Astrocyte (in vitro differentiated cells and primary cell): ENCODE results near the gene ACTC1. TPM values are rescaled to one million over a fixed set of nuclear protein-coding genes. Genes with fewer than 3 reads are reported as not detected.
"Not testable (repeated sequence)": the region's sequence is repeated elsewhere in the genome, so short reads cannot be mapped to it uniquely, and the experiment has no call there.

Source experiments
- DNase-seq: peaks from one replicate; pipeline ENCODE4 v3.0.0-alpha.2; 2010; ENCODE audit warnings: low read depth
- FAIRE-seq: peaks from 2 replicates; lab custom pipeline; 2011; peaks lifted over from hg19 to GRCh38; lab: Jason Lieb, UNC
- H2AFZ ChIP-seq: 2 replicates; pipeline ENCODE4 v1.6.0; 2012; ENCODE audit warnings: low read depth, low read length, inconsistent platforms
- H3K27ac ChIP-seq: 2 replicates; pipeline ENCODE4 v1.5.1; 2011; ENCODE audit warnings: low read depth, low read length, inconsistent platforms
- H3K27me3 ChIP-seq: 2 replicates; pipeline ENCODE4 v1.6.0; 2011; ENCODE audit warnings: low read length, inconsistent platforms; ENCODE audit not compliant: insufficient read depth
- H3K36me3 ChIP-seq: 2 replicates; pipeline ENCODE4 v1.5.1; 2011; ENCODE audit warnings: low read length, inconsistent platforms; ENCODE audit not compliant: insufficient read depth
- H3K4me1 ChIP-seq: 2 replicates; pipeline ENCODE4 v1.5.1; 2011; ENCODE audit warnings: low read length, inconsistent platforms; ENCODE audit not compliant: insufficient read depth
- H3K4me2 ChIP-seq: 2 replicates; pipeline ENCODE4 v1.6.0; 2012; ENCODE audit warnings: low read length, inconsistent platforms
- H3K4me3 ChIP-seq: 2 replicates; pipeline ENCODE4 v1.5.1; 2011; ENCODE audit warnings: low read depth, mild to moderate bottlenecking, low read length, inconsistent platforms; ENCODE audit not compliant: insufficient read depth
- H3K79me2 ChIP-seq: 2 replicates; pipeline ENCODE4 v1.6.0; 2012; ENCODE audit warnings: mild to moderate bottlenecking, low read length, inconsistent platforms; ENCODE audit not compliant: insufficient read depth
- H3K9ac ChIP-seq: 2 replicates; pipeline ENCODE4 v1.6.0; 2012; ENCODE audit warnings: mild to moderate bottlenecking, low read length, inconsistent platforms
- H3K9me3 ChIP-seq: 2 replicates; pipeline ENCODE4 v1.5.1; 2012; ENCODE audit warnings: low read depth, mild to moderate bottlenecking, low read length, inconsistent platforms; ENCODE audit not compliant: insufficient read depth
- H4K20me1 ChIP-seq: 2 replicates; pipeline ENCODE4 v1.6.0; 2012; ENCODE audit warnings: low read length, inconsistent platforms; ENCODE audit not compliant: insufficient read depth
- H3K27ac Mint-ChIP-seq: one replicate; pipeline ENCODE4 v1.8.0; 2021; ENCODE audit warnings: mild to moderate bottlenecking, mixed read lengths; ENCODE audit not compliant: unreplicated experiment
- H3K27me3 Mint-ChIP-seq: one replicate; pipeline ENCODE4 v1.8.0; 2021; ENCODE audit warnings: low read depth, mixed read lengths; ENCODE audit not compliant: unreplicated experiment
- H3K36me3 Mint-ChIP-seq: one replicate; pipeline ENCODE4 v1.8.0; 2021; ENCODE audit warnings: low read depth, mixed read lengths; ENCODE audit not compliant: unreplicated experiment
- H3K4me1 Mint-ChIP-seq: one replicate; pipeline ENCODE4 v1.8.0; 2021; ENCODE audit warnings: low read depth, mixed read lengths; ENCODE audit not compliant: unreplicated experiment
- H3K4me3 Mint-ChIP-seq: one replicate; pipeline ENCODE4 v1.8.0; 2021; ENCODE audit warnings: mild to moderate bottlenecking, moderate library complexity, mixed read lengths; ENCODE audit not compliant: unreplicated experiment
- H3K9me3 Mint-ChIP-seq: one replicate; pipeline ENCODE4 v1.8.0; 2021; ENCODE audit warnings: mild to moderate bottlenecking, mixed read lengths; ENCODE audit not compliant: unreplicated experiment
- EZH2 ChIP-seq: IDR thresholded peaks from 2 replicates; pipeline ENCODE4 v1.6.1; 2012; ENCODE audit warnings: mild to moderate bottlenecking, low read length, inconsistent platforms; ENCODE audit not compliant: insufficient read depth
- total RNA-seq: library from RNA; stranded (reverse); gene quantifications from 2 replicates; pipeline ENCODE4 v1.2.1, GENCODE V29; 2021
- TF ChIP-seq, protein P1 (sequence below): IDR thresholded peaks from 2 replicates; pipeline ENCODE4 v1.5.1; 2011; ENCODE audit warnings: low read depth, mild to moderate bottlenecking, inconsistent platforms, low read length, moderate library complexity; ENCODE audit not compliant: insufficient read depth

Gene ACTC1
- total RNA-seq, 1 donor from 2014 or later = 942 TPM

DNA sequence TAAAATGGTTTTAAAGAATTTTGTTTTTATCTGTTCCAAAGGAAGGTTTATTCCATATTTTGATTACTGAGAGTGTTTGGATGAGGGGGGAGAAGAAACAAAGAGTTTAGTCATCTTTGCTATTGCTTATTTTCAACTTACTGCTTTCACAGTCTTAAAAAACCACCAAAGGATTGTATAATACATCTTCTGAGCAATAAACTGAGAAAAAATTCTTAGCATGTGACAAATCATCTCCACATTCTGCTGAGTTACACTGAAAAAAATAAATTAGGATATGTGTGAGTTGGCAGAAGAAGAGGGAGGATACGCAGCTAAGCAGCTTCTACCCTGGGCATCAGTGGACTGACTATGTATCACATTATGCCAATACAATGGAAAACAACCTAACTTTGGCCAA, 23.2 kb upstream of the ACTC1 start:
- Histone ChIP-seq H3K9ac (no peak overlapping the region), H3K4me3 (no peak overlapping the region), H3K79me2 (no peaks in the 10 kb centered on the region), H4K20me1 (no peaks in the 10 kb centered on the region), H3K36me3 (no peaks in the 10 kb centered on the region), H2AFZ (no peak overlapping the region), H3K4me1 (no peaks in the 10 kb centered on the region), H3K4me2 (no peak overlapping the region), H3K27me3 (peaks cover 2% of the 10 kb centered on the region), H3K9me3 (no peaks in the 10 kb centered on the region), H3K27ac (no peak overlapping the region)
- Mint-ChIP-seq H3K36me3 (no peaks in the 10 kb centered on the region), H3K9me3 (peaks cover 5% of the 10 kb centered on the region), H3K4me1 (peaks cover 8% of the 10 kb centered on the region), H3K27ac (no peak overlapping the region), H3K27me3 (peaks cover 6% of the 10 kb centered on the region), H3K4me3 (no peak overlapping the region)
- DNase-seq (peak; percentile 24), FAIRE-seq (no peak)
- TF ChIP-seq, protein P1, sequence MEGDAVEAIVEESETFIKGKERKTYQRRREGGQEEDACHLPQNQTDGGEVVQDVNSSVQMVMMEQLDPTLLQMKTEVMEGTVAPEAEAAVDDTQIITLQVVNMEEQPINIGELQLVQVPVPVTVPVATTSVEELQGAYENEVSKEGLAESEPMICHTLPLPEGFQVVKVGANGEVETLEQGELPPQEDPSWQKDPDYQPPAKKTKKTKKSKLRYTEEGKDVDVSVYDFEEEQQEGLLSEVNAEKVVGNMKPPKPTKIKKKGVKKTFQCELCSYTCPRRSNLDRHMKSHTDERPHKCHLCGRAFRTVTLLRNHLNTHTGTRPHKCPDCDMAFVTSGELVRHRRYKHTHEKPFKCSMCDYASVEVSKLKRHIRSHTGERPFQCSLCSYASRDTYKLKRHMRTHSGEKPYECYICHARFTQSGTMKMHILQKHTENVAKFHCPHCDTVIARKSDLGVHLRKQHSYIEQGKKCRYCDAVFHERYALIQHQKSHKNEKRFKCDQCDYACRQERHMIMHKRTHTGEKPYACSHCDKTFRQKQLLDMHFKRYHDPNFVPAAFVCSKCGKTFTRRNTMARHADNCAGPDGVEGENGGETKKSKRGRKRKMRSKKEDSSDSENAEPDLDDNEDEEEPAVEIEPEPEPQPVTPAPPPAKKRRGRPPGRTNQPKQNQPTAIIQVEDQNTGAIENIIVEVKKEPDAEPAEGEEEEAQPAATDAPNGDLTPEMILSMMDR = no peak
- no peak for TF ChIP-seq EZH2

DNA sequence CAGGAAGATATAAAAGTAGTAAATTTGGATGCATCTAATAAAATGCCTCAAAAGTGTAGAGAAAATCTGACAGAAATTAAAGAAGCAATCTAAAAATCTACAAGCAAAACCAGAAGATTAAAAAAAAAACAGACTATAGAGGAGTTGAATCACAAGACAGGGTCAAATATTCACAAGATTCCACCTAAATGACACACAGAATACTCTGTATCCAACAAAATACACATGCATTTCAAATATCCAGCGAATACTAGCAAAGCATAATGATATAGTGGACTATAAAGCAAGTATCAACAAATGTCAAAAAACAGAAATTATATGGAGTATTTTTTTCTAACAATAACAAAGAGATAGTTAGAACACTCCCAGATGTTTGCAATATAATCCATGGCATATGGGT, 20.5 kb upstream of the ACTC1 start:
- peaks cover 1% of the 10 kb centered on the region for H3K4me1 ChIP-seq
- Mint-ChIP-seq H3K9me3 (peaks cover 2% of the 10 kb centered on the region), H3K4me1 (peaks cover 16% of the 10 kb centered on the region), H3K36me3 (no peaks in the 10 kb centered on the region), H3K4me3 (no peak overlapping the region), H3K27ac (no peak overlapping the region), H3K27me3 (no peaks in the 10 kb centered on the region)
- no peak overlapping the region for H3K9ac ChIP-seq
- DNase-seq = no peak
- H3K9me3 ChIP-seq = no peaks in the 10 kb centered on the region
- no peak overlapping the region for H2AFZ ChIP-seq
- no peaks in the 10 kb centered on the region for H3K27me3 ChIP-seq
- H3K27ac ChIP-seq = no peak overlapping the region
- no peak for FAIRE-seq
- TF ChIP-seq EZH2 = no peak
- TF ChIP-seq, protein P1 = no peak
- H3K79me2 ChIP-seq = no peaks in the 10 kb centered on the region
- no peak overlapping the region for H3K4me2 ChIP-seq
- H3K36me3 ChIP-seq = no peaks in the 10 kb centered on the region
- no peaks in the 10 kb centered on the region for H4K20me1 ChIP-seq
- no peak overlapping the region for H3K4me3 ChIP-seq

DNA sequence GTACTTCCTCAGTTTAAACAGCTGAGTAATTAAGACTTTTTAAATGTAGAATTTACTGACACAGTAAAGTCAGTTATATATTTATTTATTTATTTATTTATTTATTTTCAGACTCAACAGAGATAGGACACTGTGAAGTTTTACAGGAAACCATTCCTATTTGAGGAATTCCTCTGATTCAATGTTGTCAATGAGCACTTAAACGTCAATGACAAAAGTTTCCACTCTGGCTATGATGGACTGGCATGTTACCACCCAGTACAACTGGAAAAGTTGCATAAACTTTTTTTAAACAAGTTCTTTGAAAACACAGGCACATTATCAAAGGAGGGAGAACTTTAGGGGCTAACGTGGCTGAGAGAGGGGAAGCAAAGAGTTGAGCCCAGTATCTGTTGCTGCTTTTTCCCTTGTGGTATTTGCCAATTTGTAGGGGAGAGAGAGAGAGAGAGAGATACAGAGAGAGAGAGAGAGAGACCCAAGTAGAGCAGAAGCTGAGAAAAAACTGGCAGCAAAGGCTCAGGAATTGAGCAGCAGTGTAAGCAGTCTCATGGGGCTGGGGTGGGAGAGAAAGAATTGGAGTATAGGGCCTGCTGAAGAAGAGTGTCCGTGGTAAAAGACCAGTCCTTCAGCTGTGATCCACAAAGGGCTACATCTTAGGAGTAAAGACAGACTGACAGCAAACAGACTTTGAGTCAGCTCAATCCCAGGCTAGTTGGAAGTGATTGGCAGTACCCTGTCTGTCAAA, 18.3 kb upstream of the ACTC1 start:
- DNase-seq (no peak), FAIRE-seq (no peak)
- no peaks in the 10 kb centered on the region for H3K9me3 ChIP-seq
- no peaks in the 10 kb centered on the region for H3K79me2 ChIP-seq
- no peaks in the 10 kb centered on the region for H3K27me3 ChIP-seq
- H3K36me3 ChIP-seq = no peaks in the 10 kb centered on the region
- H3K4me2 ChIP-seq = no peak overlapping the region
- H3K9me3 Mint-ChIP-seq = peaks cover 4% of the 10 kb centered on the region
- peaks cover 33% of the 10 kb centered on the region for H3K4me1 Mint-ChIP-seq
- no peaks in the 10 kb centered on the region for H3K36me3 Mint-ChIP-seq
- no peak overlapping the region for H3K4me3 ChIP-seq
- peaks cover 4% of the 10 kb centered on the region for H3K4me1 ChIP-seq
- no peak for TF ChIP-seq EZH2
- TF ChIP-seq, protein P1 = no peak
- no peak overlapping the region for H3K4me3 Mint-ChIP-seq
- no peak overlapping the region for H2AFZ ChIP-seq
- H3K27ac Mint-ChIP-seq = peak overlapping the region; percentile 62
- no peak overlapping the region for H3K9ac ChIP-seq
- H3K27ac ChIP-seq = no peak overlapping the region
- H3K27me3 Mint-ChIP-seq = no peaks in the 10 kb centered on the region
- H4K20me1 ChIP-seq = no peaks in the 10 kb centered on the region

DNA sequence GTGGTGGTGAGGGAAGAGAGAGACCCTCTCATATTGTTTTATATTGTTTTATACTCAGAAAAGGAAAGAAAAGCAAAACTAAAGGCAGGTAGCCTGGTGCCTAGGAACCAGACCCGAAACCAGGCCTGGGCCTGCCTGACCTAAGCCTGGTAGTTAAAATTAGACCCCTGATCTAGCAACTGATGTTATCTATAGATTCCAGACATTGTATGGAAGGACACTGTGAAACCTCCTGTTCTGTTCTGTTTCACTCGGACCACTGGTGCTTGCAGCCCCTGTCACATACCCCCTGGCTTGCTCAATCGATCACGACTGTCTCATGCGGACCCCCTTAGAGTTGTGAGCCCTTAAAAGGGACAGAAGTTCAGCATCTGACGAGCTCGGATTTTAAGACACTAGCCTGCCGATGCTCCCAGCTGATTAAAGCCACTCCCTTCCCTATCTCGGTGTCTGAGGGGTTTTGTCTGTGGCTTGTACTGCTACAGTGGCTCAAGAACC, 17.6 kb upstream of the ACTC1 start:
- DNase-seq, H3K4me3 Mint-ChIP-seq, H3K9me3 ChIP-seq, H3K36me3 ChIP-seq, H3K36me3 Mint-ChIP-seq, H3K4me3 ChIP-seq, H2AFZ ChIP-seq, H3K27ac ChIP-seq, H4K20me1 ChIP-seq, H3K4me2 ChIP-seq, H3K27me3 Mint-ChIP-seq, FAIRE-seq, H3K79me2 ChIP-seq, H3K9me3 Mint-ChIP-seq, H3K4me1 ChIP-seq, H3K27me3 ChIP-seq, H3K9ac ChIP-seq: not testable (repeated sequence)
- H3K27ac Mint-ChIP-seq = peak overlapping the region; percentile 67
- peaks cover 35% of the 10 kb centered on the region for H3K4me1 Mint-ChIP-seq
